ENCODE measurements around the gene GPR18. TPM values are rescaled to one million over a fixed set of nuclear protein-coding genes. Genes with fewer than 3 reads are reported as not detected.

The GPR18 gene, protein sequence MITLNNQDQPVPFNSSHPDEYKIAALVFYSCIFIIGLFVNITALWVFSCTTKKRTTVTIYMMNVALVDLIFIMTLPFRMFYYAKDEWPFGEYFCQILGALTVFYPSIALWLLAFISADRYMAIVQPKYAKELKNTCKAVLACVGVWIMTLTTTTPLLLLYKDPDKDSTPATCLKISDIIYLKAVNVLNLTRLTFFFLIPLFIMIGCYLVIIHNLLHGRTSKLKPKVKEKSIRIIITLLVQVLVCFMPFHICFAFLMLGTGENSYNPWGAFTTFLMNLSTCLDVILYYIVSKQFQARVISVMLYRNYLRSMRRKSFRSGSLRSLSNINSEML
- total RNA-seq = 1 to 10 TPM in 2 of 4 donors, not detected in 2; 1.1 to 2.1 TPM

DNA sequence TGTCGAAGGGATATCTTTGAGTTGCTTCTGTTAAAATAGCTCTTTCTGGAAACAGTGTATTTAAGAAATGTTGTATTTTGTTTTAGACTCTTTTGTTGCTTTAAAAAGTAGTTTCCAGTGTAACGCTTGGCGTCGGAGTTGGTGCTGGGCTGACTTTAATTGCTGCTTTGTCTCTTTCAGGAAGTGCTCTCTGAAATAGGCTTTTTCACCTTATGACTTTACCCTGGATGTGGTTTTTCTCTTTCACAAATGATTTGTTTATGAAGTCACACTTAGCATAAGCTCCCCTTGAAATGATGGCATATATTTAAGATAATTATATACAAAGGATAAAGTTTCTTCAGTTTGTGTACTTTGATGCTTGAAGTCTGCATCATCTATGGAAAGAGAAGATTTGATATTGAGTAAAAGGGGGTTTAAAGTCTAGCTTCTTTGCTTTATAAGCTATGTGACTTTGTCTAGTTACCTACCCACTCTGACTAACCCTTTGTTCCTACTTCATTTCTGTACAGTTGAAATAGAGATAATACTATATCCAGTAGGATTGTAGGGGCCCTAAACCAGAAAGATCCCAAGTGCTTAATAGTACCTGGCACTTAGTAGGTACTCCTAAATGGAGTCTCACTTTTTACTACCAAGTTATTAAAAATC, at the start of gene GPR18:
Gene GPR18, minus strand, starts transcription at position 170 of the 651 bp plus-strand sequence. CDS start 2,507 bp downstream, outside the sequence.
- intact Hi-C loops (cut with DNase I; ENCODE audit: low total_unique reads) = no loop called here
- Histone ChIP-seq H3K9me3 (no peaks in the 10 kb centered on the region), H3K4me1 (no peaks in the 10 kb centered on the region), H3K27me3 (no peaks in the 10 kb centered on the region), H3K36me3 (no peaks in the 10 kb centered on the region), H3K4me3 (no peak within 1 kb of the TSS), H3K27ac (no peak within 1 kb of the TSS)
- TF ChIP-seq, protein P1, sequence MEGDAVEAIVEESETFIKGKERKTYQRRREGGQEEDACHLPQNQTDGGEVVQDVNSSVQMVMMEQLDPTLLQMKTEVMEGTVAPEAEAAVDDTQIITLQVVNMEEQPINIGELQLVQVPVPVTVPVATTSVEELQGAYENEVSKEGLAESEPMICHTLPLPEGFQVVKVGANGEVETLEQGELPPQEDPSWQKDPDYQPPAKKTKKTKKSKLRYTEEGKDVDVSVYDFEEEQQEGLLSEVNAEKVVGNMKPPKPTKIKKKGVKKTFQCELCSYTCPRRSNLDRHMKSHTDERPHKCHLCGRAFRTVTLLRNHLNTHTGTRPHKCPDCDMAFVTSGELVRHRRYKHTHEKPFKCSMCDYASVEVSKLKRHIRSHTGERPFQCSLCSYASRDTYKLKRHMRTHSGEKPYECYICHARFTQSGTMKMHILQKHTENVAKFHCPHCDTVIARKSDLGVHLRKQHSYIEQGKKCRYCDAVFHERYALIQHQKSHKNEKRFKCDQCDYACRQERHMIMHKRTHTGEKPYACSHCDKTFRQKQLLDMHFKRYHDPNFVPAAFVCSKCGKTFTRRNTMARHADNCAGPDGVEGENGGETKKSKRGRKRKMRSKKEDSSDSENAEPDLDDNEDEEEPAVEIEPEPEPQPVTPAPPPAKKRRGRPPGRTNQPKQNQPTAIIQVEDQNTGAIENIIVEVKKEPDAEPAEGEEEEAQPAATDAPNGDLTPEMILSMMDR (IDR thresholded peaks at IDR 0.05) = no peak
- no peak for TF ChIP-seq POLR2A (IDR thresholded peaks at IDR 0.05)
- DNase-seq = no peak

DNA sequence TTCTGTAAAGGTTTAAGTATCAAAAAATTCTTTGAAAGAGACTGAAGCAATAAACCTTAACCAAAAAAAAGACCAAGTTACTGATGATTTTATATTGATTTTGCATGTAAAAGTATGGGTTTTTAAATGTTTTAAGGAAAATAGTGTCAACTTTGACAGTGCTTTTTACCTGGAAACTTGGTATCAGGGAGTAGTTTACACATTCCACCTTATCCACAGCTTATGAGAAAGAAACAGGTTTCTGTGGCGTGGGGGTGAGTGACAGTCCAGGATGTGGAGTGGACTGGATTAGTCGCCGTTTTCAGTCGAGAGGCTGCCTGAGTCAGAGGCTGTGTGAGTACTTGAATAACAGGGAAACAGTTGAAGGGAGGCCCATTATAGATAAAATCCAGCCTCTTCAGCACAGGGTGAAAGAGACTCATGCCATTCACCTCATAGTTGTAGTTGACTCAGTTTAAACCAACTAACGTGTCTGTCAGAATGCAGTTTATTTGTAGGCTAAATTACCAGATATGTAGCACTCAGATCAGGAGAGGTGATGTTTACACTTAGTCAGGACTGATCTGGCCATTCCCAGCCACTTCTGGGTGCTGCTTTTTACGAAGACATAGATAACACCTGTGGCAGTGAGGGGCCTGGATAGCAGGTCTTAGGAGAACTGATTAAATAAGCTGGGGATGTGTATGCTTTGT, 49.6 kb upstream of the GPR18 start:
- DNase-seq = no peak
- peaks cover 0 to 13% of the 10 kb centered on the region in 2 donors for H3K4me1 ChIP-seq
- intact Hi-C loops (cut with DNase I; ENCODE audit: low total_unique reads) = no loop called here

DNA sequence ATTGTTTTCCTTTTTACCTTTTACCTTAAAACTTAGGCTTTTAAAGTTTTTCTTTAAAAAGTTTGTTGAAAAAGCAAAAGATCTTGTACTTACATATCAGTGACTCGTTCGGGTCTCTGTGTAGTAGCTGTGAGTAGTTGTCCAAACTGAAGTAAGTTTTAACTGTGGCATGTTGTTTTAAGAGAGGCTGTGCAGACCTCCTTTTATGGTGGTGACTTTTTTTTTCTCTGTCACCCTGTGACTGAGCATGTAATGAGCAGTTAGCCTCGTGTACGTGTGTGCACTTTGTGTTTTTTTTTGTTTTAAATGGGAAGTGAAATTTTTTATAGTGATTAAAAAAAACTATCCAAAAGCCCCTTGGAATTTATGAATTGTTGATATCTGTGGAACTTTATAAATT, 49.1 kb upstream of the GPR18 start, which contains the start of gene GPR183:
Gene GPR183, minus strand, starts transcription at position 153 of the 400 bp plus-strand sequence. CDS start 11,254 bp downstream, outside the sequence.
- no peak for DNase-seq
- Histone ChIP-seq H3K36me3 (no peaks in the 10 kb centered on the region), H3K4me1 (peaks cover 0 to 13% of the 10 kb centered on the region in 2 donors), H3K27ac (peak within 1 kb of the TSS; percentile 50 to 73), H3K27me3 (no peaks in the 10 kb centered on the region), H3K4me3 (no peak within 1 kb of the TSS), H3K9me3 (no peaks in the 10 kb centered on the region)
- intact Hi-C loops (cut with DNase I; ENCODE audit: low total_unique reads) = no loop called here
- peak in 1 of 2 donors; percentile 34 for TF ChIP-seq POLR2A (IDR thresholded peaks at IDR 0.05)
- TF ChIP-seq, protein P1 (IDR thresholded peaks at IDR 0.05) = no peak

More for the DNA sequence above, 49.6 kb upstream of the GPR18 start:
- no peak overlapping the region for H3K4me3 ChIP-seq
- H3K36me3 ChIP-seq = no peaks in the 10 kb centered on the region
- TF ChIP-seq, protein P1 (IDR thresholded peaks at IDR 0.05) = no peak
- TF ChIP-seq POLR2A (IDR thresholded peaks at IDR 0.05) = no peak
- H3K9me3 ChIP-seq = no peaks in the 10 kb centered on the region
- no peaks in the 10 kb centered on the region for H3K27me3 ChIP-seq
- peak overlapping the region; percentile 50 to 73 for H3K27ac ChIP-seq

DNA sequence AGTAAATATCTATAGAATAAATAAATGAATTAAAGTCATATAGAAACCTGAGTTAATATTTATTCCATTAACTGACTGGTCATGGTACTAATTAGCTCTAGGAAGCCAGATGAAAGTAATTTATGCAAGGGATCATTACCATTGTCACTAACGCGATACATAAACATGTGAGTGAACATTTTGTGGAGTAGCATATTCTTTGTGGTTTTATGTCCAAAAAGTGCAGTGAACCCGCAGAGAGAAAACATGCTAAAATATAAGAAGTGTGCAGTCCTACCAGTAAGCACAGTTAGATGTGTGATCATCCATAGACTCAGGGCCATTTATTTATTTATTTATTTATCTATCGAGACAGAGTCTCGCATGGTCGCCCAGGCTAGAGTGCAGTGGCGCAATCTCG, 47.4 kb upstream of the GPR18 start:
- Histone ChIP-seq H3K9me3 (no peaks in the 10 kb centered on the region), H3K4me1 (peaks cover 0 to 5% of the 10 kb centered on the region in 2 donors), H3K27ac (peak overlapping the region in 1 of 2 donors; percentile 55)

More for the DNA sequence above, 47.4 kb upstream of the GPR18 start:
- Histone ChIP-seq H3K4me3 (no peak overlapping the region), H3K27me3 (no peaks in the 10 kb centered on the region), H3K36me3 (no peaks in the 10 kb centered on the region)
- no peak for DNase-seq
- no peak for TF ChIP-seq POLR2A (IDR thresholded peaks at IDR 0.05)
- TF ChIP-seq, protein P1 (IDR thresholded peaks at IDR 0.05) = no peak
- intact Hi-C loops (cut with DNase I; ENCODE audit: low total_unique reads) = no loop called here

All from uterus (tissue), 4 donors.